Chondrocyte (in vitro differentiated cells): ENCODE data around the gene CIDEC. TPM values are rescaled to one million over a fixed set of nuclear protein-coding genes. Genes with fewer than 3 reads are reported as not detected.

Source experiments
- DNase-seq: peaks from one replicate; pipeline ENCODE4 v3.0.0; 2021; ENCODE audit warnings: mixed read lengths, low spot score
- H3K27ac Mint-ChIP-seq: one replicate; pipeline ENCODE4 v1.8.0; 2021; ENCODE audit warnings: mild to moderate bottlenecking, moderate library complexity, mixed read lengths; ENCODE audit not compliant: unreplicated experiment
- H3K27me3 Mint-ChIP-seq: 2 replicates; pipeline ENCODE4 v1.8.0; 2021; ENCODE audit warnings: low read depth, mixed read lengths
- H3K36me3 Mint-ChIP-seq: 2 replicates; pipeline ENCODE4 v1.8.0; 2021; ENCODE audit warnings: low read depth, mixed read lengths
- H3K4me1 Mint-ChIP-seq: 2 replicates; pipeline ENCODE4 v1.8.0; 2021; ENCODE audit warnings: low read depth, mild to moderate bottlenecking, mixed read lengths
- H3K4me3 Mint-ChIP-seq: one replicate; pipeline ENCODE4 v1.8.0; 2021; ENCODE audit warnings: mild to moderate bottlenecking, moderate library complexity, mixed read lengths; ENCODE audit not compliant: unreplicated experiment
- H3K9me3 Mint-ChIP-seq: 2 replicates; pipeline ENCODE4 v1.8.0; 2021; ENCODE audit warnings: low read depth, mixed read lengths
- total RNA-seq: library from RNA; stranded (reverse); gene quantifications from 3 replicates; pipeline ENCODE4 v1.2.1, GENCODE V29; 2021
- TF ChIP-seq, protein P1 (sequence below): fragments of 200-600 bp; sonication (generic); IDR thresholded peaks from 2 replicates; pipeline ENCODE4 v1.5.0; 2021; ENCODE audit warnings: antibody characterized with exemption, mild to moderate bottlenecking, moderate library complexity

CIDEC gene
- total RNA-seq, 1 donor from 2014 or later, result not detected

GRCh38 chr3:9828801-9829755 lies 51.0 kb downstream of the CIDEC start:
- H3K9me3 Mint-ChIP-seq, result no peaks in the 10 kb centered on the region
- TF ChIP-seq, protein P1, sequence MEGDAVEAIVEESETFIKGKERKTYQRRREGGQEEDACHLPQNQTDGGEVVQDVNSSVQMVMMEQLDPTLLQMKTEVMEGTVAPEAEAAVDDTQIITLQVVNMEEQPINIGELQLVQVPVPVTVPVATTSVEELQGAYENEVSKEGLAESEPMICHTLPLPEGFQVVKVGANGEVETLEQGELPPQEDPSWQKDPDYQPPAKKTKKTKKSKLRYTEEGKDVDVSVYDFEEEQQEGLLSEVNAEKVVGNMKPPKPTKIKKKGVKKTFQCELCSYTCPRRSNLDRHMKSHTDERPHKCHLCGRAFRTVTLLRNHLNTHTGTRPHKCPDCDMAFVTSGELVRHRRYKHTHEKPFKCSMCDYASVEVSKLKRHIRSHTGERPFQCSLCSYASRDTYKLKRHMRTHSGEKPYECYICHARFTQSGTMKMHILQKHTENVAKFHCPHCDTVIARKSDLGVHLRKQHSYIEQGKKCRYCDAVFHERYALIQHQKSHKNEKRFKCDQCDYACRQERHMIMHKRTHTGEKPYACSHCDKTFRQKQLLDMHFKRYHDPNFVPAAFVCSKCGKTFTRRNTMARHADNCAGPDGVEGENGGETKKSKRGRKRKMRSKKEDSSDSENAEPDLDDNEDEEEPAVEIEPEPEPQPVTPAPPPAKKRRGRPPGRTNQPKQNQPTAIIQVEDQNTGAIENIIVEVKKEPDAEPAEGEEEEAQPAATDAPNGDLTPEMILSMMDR, result no peak
- no peak overlapping the region for H3K27ac Mint-ChIP-seq
- no peaks in the 10 kb centered on the region for H3K4me1 Mint-ChIP-seq
- peaks cover 8% of the 10 kb centered on the region for H3K36me3 Mint-ChIP-seq
- no peak overlapping the region for H3K4me3 Mint-ChIP-seq
- no peaks in the 10 kb centered on the region for H3K27me3 Mint-ChIP-seq
- no peak for DNase-seq

GRCh38 chr3:9826815-9827573 lies 53.1 kb downstream of the CIDEC start:
- Mint-ChIP-seq H3K4me3 (no peak overlapping the region), H3K9me3 (no peaks in the 10 kb centered on the region), H3K4me1 (no peaks in the 10 kb centered on the region), H3K27ac (no peak overlapping the region), H3K27me3 (no peaks in the 10 kb centered on the region), H3K36me3 (peaks cover 6% of the 10 kb centered on the region)
- no peak for DNase-seq
- TF ChIP-seq, protein P1, result peak; percentile 62

DNA sequence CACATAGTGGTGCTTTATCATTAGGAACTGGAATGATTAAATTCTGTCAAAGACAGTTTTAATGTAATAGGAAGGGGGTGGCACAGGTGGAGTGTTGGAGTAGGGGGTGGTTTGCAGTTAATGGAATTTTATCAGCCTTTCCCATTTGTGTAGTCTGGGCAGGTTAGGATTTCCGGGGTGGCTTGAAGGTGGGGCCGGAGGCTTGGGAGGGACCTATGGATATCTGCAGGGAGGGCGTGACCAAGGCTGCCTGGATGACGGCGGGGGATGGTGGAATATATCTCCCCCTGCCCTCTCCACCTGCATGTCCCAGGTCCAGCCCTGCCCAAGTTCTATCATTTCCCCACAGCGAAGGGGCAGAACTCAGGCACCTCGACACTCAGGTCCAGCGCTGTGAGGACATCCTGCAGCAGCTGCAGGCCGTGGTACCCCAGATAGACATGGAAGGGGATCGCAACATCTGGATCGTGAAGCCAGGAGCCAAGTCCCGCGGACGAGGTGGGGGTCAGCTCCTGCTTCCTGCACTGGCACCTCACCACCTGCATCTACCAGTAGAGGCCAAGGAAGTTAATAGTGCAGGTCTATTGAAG lies 54.5 kb downstream of the CIDEC start:
- DNase-seq, result no peak
- TF ChIP-seq, protein P1, result no peak
- H3K36me3 Mint-ChIP-seq, result peaks cover 1% of the 10 kb centered on the region
- no peak overlapping the region for H3K4me3 Mint-ChIP-seq
- no peaks in the 10 kb centered on the region for H3K4me1 Mint-ChIP-seq
- H3K9me3 Mint-ChIP-seq, result no peaks in the 10 kb centered on the region
- no peak overlapping the region for H3K27ac Mint-ChIP-seq
- H3K27me3 Mint-ChIP-seq, result no peaks in the 10 kb centered on the region

- TF ChIP-seq, protein P1, result peak; percentile 63
- no peaks in the 10 kb centered on the region for H3K4me1 Mint-ChIP-seq
- H3K27me3 Mint-ChIP-seq, result no peaks in the 10 kb centered on the region
- H3K27ac Mint-ChIP-seq, result no peak overlapping the region
- DNase-seq, result peak; percentile 12
- no peaks in the 10 kb centered on the region for H3K9me3 Mint-ChIP-seq
- H3K4me3 Mint-ChIP-seq, result no peak overlapping the region
- peaks cover 4% of the 10 kb centered on the region for H3K36me3 Mint-ChIP-seq
These were observed 59.1 kb downstream of the CIDEC start for GRCh38 chr3:9820946-9821345.

GRCh38 chr3:9820543-9820942 lies 59.5 kb downstream of the CIDEC start:
- H3K36me3 Mint-ChIP-seq, result peaks cover 4% of the 10 kb centered on the region
- TF ChIP-seq, protein P1, result no peak

More at GRCh38 chr3:9820543-9820942, 59.5 kb downstream of the CIDEC start:
- Mint-ChIP-seq H3K4me3 (no peak overlapping the region), H3K9me3 (no peaks in the 10 kb centered on the region), H3K4me1 (no peaks in the 10 kb centered on the region), H3K27me3 (no peaks in the 10 kb centered on the region), H3K27ac (no peak overlapping the region)
- DNase-seq, result peak; percentile 72
